K562 (cell line): ENCODE measurements around the gene ATPAF2. TPM values are rescaled to one million over a fixed set of nuclear protein-coding genes. Genes with fewer than 3 reads are reported as not detected.

Experiments used
- ATAC-seq: fragments of 200-7000 bp; cut with Tn5 transposase; 3 replicates; pipeline ENCODE4 v1.9.1; 2020; ENCODE audit warnings: moderate library complexity
- BruUV-seq: library from RNA; stranded (reverse); fragments of 400-500 nt; replicated peaks from 2 replicates; lab custom pipeline; 2021; lab: Mats Ljungman, UMichigan
- CTCF ChIA-PET: fragments of 300-600 bp; formaldehyde crosslinking; extraction: SDS; loops from one replicate; lab custom pipeline; 2021; ENCODE audit warnings: low intra/inter-chr PET ratio; lab: Yijun Ruan, JAX
- POLR2A ChIA-PET: fragments of 300-600, 350-650 bp; sonication (Branson Sonifier 250); formaldehyde crosslinking; extraction: SDS; loops from one replicate; lab custom pipeline; 2021; ENCODE audit warnings: antibody characterized with exemption, inconsistent platforms; lab: Yijun Ruan, JAX
- DNase-seq, 4 experiments: peaks; one replicate each; pipeline versions ENCODE4 v3.0.0 to v3.0.0-alpha.2; 2011 to 2018; ENCODE audit warnings: low spot score in 3 of 4, mixed read lengths in 3 of 4; ENCODE audit errors: extremely low read depth in 1 of 4
- FAIRE-seq: peaks from 2 replicates; lab custom pipeline; 2011; peaks lifted over from hg19 to GRCh38; lab: Jason Lieb, UNC
- H2AFZ ChIP-seq: 2 replicates; pipeline ENCODE4 v1.6.0; 2011; ENCODE audit warnings: low read depth, low read length, control low read depth, inconsistent platforms
- H3K27ac ChIP-seq: fragments of 200-600 bp; 3 replicates; pipeline ENCODE4 v1.8.0; 2011; ENCODE audit warnings: low read depth, mild to moderate bottlenecking, control low read depth, inconsistent platforms, low read length, moderate library complexity, mixed read lengths; ENCODE audit errors: extremely low read depth
- H3K27me3 ChIP-seq, 2 experiments: fragments of 300-600 bp in 1 of 2; 2 replicates in 1 of 2; 3 replicates in 1 of 2; pipeline versions ENCODE4 v1.6.0 to v1.8.0; 2011; ENCODE audit warnings: inconsistent platforms in 2 of 2, low read length in 2 of 2, mild to moderate bottlenecking in 1 of 2, mixed read lengths in 1 of 2, moderate library complexity in 1 of 2; ENCODE audit not compliant: control insufficient read depth in 2 of 2, insufficient read depth in 2 of 2
- H3K36me3 ChIP-seq: fragments of 300-600 bp; 3 replicates; pipeline ENCODE4 v1.8.0; 2011; ENCODE audit warnings: mild to moderate bottlenecking, low read length, inconsistent platforms; ENCODE audit not compliant: control insufficient read depth, insufficient read depth
- H3K4me1 ChIP-seq, 2 experiments: fragments of 200-600 bp in 1 of 2; replicated peaks in 1 of 2; 2 replicates in 1 of 2; 3 replicates in 1 of 2; pipeline versions ENCODE4 v1.5.1 to v1.8.0; 2011; ENCODE audit warnings: inconsistent platforms in 2 of 2, low read length in 2 of 2, mild to moderate bottlenecking in 1 of 2, mixed read lengths in 1 of 2, moderate library complexity in 1 of 2; ENCODE audit not compliant: control insufficient read depth in 2 of 2, insufficient read depth in 2 of 2
- H3K4me2 ChIP-seq: 2 replicates; pipeline ENCODE4 v1.6.1; 2011; ENCODE audit warnings: low read length, control low read depth, inconsistent platforms, mixed read lengths; ENCODE audit not compliant: insufficient read depth
- H3K4me3 ChIP-seq: fragments of 200-600 bp; sonication (generic), shearing (Covaris generic); 2 replicates; pipeline ENCODE4 v1.5.1; 2016; ENCODE audit warnings: control low read depth, inconsistent platforms
- H3K79me2 ChIP-seq: fragments of 200-600 bp; 3 replicates; pipeline ENCODE4 v1.8.0; 2011; ENCODE audit warnings: low read length, inconsistent platforms; ENCODE audit not compliant: control insufficient read depth, insufficient read depth
- H3K9ac ChIP-seq, 2 experiments: 2 replicates each; pipeline versions ENCODE4 v1.6.0 to v1.6.1; 2011; ENCODE audit warnings: low read depth in 2 of 2, low read length in 2 of 2, control low read depth in 1 of 2, inconsistent platforms in 1 of 2, mild to moderate bottlenecking in 1 of 2, mixed read lengths in 1 of 2; ENCODE audit not compliant: insufficient read depth in 1 of 2
- H3K9me1 ChIP-seq: one replicate; pipeline ENCODE4 v1.6.0; 2011; ENCODE audit warnings: inconsistent platforms, mild to moderate bottlenecking, low read length, moderate library complexity; ENCODE audit not compliant: control insufficient read depth, insufficient read depth
- H3K9me3 ChIP-seq: replicated peaks from 2 replicates; pipeline ENCODE4 v1.5.1; 2011; ENCODE audit warnings: low read depth, low read length, inconsistent platforms; ENCODE audit not compliant: control insufficient read depth, insufficient read depth
- H4K20me1 ChIP-seq: replicated peaks from 2 replicates; pipeline ENCODE4 v1.6.1; 2011; ENCODE audit warnings: low read length, inconsistent platforms, mixed read lengths; ENCODE audit not compliant: control insufficient read depth, insufficient read depth
- BHLHE40 ChIP-seq: IDR thresholded peaks from 2 replicates; pipeline ENCODE4 v1.6.1; 2011; ENCODE audit warnings: low read length, improper control_type of control experiment
- BMI1 ChIP-seq: fragments of 150-350 bp; IDR thresholded peaks from 2 replicates; pipeline ENCODE4 v1.6.1; 2014; ENCODE audit warnings: low read length
- CEBPB ChIP-seq: fragments of 450-650 bp; IDR thresholded peaks from 2 replicates; pipeline ENCODE4 v1.6.1; 2016; ENCODE audit warnings: missing genetic modification characterization, missing compliant biosample characterization
- CSDE1 ChIP-seq, 2 experiments: fragments of 450-650 bp; IDR thresholded peaks; 2 replicates each; pipeline ENCODE4 v1.6.1; 2016; ENCODE audit warnings: mild to moderate bottlenecking in 1 of 2
- HDAC3 ChIP-seq: fragments of 450-650 bp; IDR thresholded peaks from 2 replicates; pipeline ENCODE4 v1.6.1; 2018; ENCODE audit warnings: borderline replicate concordance, mild to moderate bottlenecking, moderate library complexity; ENCODE audit not compliant: partially characterized antibody
- HMG20B ChIP-seq: fragments of 250-450 bp; sonication (Bioruptor Pico); IDR thresholded peaks from 2 replicates; pipeline ENCODE4 v1.5.0; 2021; ENCODE audit warnings: mild to moderate bottlenecking
- MITF ChIP-seq: IDR thresholded peaks from 2 replicates; pipeline ENCODE4 v1.6.1; 2014; ENCODE audit warnings: antibody characterized with exemption
- PRPF4 ChIP-seq: fragments of 200-400 bp; formaldehyde crosslinking; IDR thresholded peaks from one replicate; pipeline ENCODE4 v1.6.1; 2017; ENCODE audit warnings: low read length, low read depth, mild to moderate bottlenecking; ENCODE audit not compliant: insufficient read depth, poor library complexity, severe bottlenecking
- TARDBP ChIP-seq: fragments of 450-650 bp; IDR thresholded peaks from 2 replicates; pipeline ENCODE4 v1.6.1; 2016
- ZBTB7A ChIP-seq: IDR thresholded peaks from 2 replicates; pipeline ENCODE4 v1.6.1; 2011; ENCODE audit warnings: low read depth, mild to moderate bottlenecking, low read length, moderate library complexity, borderline replicate concordance; ENCODE audit not compliant: control insufficient read depth
- ZNF253 ChIP-seq: fragments of 250-450 bp; sonication (Bioruptor Pico); conservative IDR thresholded peaks from 2 replicates; pipeline ENCODE4 v1.6.1; 2021; ENCODE audit warnings: mild to moderate bottlenecking
- ZNF583 ChIP-seq: fragments of 250-450 bp; sonication (Bioruptor Pico); IDR thresholded peaks from 2 replicates; pipeline ENCODE4 v1.4.0; 2020
- WGBS: fragments of 100-300 bp; shearing (Covaris generic); methylation state at CpG from one replicate; pipeline ENCODE4 v1.1.6; 2016; ENCODE audit warnings: low coverage, mixed read lengths; ENCODE audit not compliant: insufficient coverage; ENCODE audit errors: missing lambda C conversion rate; 5-methylcytosine and 5-hydroxymethylcytosine counted together
- in situ Hi-C: fragments of 300-500 bp; cut with MboI; formaldehyde crosslinking; loops from 4 replicates; pipeline ENCODE4 v1.15.0; 2018; ENCODE audit warnings: inconsistent platforms, mixed read lengths
- intact Hi-C: fragments of 100-400 bp; cut with micrococcal nuclease; formaldehyde crosslinking; loops from 2 replicates; pipeline ENCODE4 v1.14.2; 2022
- polyA plus RNA-seq, 8 experiments: library from polyadenylated mRNA; depleted of rRNA in 4 of 8; stranded (reverse) in 5 of 8; unstranded in 3 of 8; fragments of >200 nt; fragmentation: Nextera tagmentation in 2 of 8; fragmentation: Illumina TruSeq in 1 of 8; extraction: Ambion mirVana in 2 of 8; extraction: Trizol in 1 of 8; gene quantifications; 2 replicates each; pipeline versions ENCODE4 v1.2.1 to v1.2.3, GENCODE V29; 2011 to 2014; ENCODE audit warnings: inconsistent platforms in 1 of 8, missing spikeins in 1 of 8
- total RNA-seq, 7 experiments: library from RNA; depleted of rRNA in 6 of 7; stranded (reverse); fragments of >200 nt in 6 of 7; fragmentation: Illumina TruSeq in 2 of 7; extraction: Trizol in 2 of 7; gene quantifications; 2 replicates each; pipeline versions ENCODE4 v1.2.1 to v1.2.3, GENCODE V29; 2011 to 2021; ENCODE audit warnings: low replicate concordance in 1 of 7
- TF ChIP-seq, protein P1 (sequence below): fragments of 250-450 bp; sonication (Bioruptor Pico); IDR thresholded peaks from 2 replicates; pipeline ENCODE4 v1.8.0; 2021; ENCODE audit warnings: moderate library complexity, mild to moderate bottlenecking, inconsistent platforms

ATPAF2 gene
- total and polyA plus RNA-seq, 9 of the 15 experiments (the other 6 are each of a cell fraction or from before 2014, with no cell fraction given), result 2.1 to 19.2 (median 11.3) TPM

DNA sequence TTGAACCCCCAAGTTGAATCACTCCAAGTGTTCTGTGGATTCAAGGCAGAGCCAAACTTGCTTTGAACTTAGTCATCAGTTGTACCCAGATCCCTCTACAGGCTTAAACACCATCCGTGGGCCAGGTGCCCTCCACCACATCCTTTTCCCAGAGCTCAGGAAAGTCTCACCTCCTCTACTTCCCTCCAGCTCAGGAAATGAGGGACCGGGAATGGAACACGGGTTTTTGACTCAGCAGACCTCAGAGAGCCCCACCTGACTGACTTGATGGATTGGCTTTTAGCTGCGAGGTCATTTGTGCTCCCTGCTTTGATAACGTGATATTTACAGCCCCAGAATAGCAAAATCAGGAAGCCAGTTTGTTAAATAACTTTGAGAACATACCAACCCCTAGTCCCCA lies 20.3 kb upstream of the ATPAF2 start:
- Histone ChIP-seq H3K9ac (no peak overlapping the region), H3K9me3 (no peaks in the 10 kb centered on the region), H3K27ac (no peak overlapping the region), H4K20me1 (no peaks in the 10 kb centered on the region), H2AFZ (no peak overlapping the region), H3K4me3 (no peak overlapping the region)
- in situ Hi-C loops, result no loop called here
- TF ChIP-seq ZNF583 (CRISPR knock-in tag) (no peak), CSDE1 (IDR thresholded peaks at IDR 0.05) (no peak), ZBTB7A (no peak), BHLHE40 (no peak), MITF (no peak), TARDBP (no peak), BMI1 (no peak), HDAC3 (no peak), HMG20B (CRISPR knock-in tag) (no peak), ZNF253 (CRISPR knock-in tag) (no peak), CEBPB (tag) (no peak), PRPF4 (no peak)
- TF ChIP-seq, protein P1, sequence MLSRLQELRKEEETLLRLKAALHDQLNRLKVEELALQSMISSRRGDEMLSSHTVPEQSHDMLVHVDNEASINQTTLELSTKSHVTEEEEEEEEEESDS (CRISPR knock-in tag), result no peak
- TF ChIP-seq, all 486 proteins: peak for 0
- Histone ChIP-seq H3K9me1 (no peaks in the 10 kb centered on the region), H3K4me2 (no peak overlapping the region), H3K27me3 (no peaks in the 10 kb centered on the region), H3K4me1 (no peaks in the 10 kb centered on the region), H3K36me3 (peaks cover 40% of the 10 kb centered on the region; the same call in 2 of the 3 replicates), H3K79me2 (no peaks in the 10 kb centered on the region)
- WGBS, result 62% methylated on average over 5 of the region's 5 CpGs
- ATAC-seq (no peak), FAIRE-seq (no peak), DNase-seq (no peak)
- intact Hi-C loops, result no loop called here
- BruUV-seq, result no TSS peak
- CTCF ChIA-PET, result no interaction called here
- POLR2A ChIA-PET, result interaction anchor here (0.6 to 1.6 kb wide), 2 partner anchors 9 to 206 kb away, joined by 3 to 4 read pairs; no protein-coding TSS in a partner anchor
